Vagina (tissue), 2 donors: ENCODE data around the gene KRT16.

Experiments
- POLR2A ChIP-seq, 2 donors: fragments of 450-650 bp; IDR thresholded peaks; one replicate each; pipeline ENCODE4 v1.6.1; 2017; ENCODE audit warnings: antibody characterized with exemption in 2 of 2, mild to moderate bottlenecking in 2 of 2, moderate library complexity in 2 of 2
- TF ChIP-seq, protein P1 (sequence below), 3 experiments: fragments of 450-650 bp in 2 of 3; fragments of 200-600 bp in 1 of 3; sonication (generic) in 1 of 3; IDR thresholded peaks; one replicate each; pipeline ENCODE4 v1.5.1; 2017 to 2019; ENCODE audit warnings: antibody characterized with exemption in 3 of 3, mild to moderate bottlenecking in 2 of 3, moderate library complexity in 2 of 3

DNA sequence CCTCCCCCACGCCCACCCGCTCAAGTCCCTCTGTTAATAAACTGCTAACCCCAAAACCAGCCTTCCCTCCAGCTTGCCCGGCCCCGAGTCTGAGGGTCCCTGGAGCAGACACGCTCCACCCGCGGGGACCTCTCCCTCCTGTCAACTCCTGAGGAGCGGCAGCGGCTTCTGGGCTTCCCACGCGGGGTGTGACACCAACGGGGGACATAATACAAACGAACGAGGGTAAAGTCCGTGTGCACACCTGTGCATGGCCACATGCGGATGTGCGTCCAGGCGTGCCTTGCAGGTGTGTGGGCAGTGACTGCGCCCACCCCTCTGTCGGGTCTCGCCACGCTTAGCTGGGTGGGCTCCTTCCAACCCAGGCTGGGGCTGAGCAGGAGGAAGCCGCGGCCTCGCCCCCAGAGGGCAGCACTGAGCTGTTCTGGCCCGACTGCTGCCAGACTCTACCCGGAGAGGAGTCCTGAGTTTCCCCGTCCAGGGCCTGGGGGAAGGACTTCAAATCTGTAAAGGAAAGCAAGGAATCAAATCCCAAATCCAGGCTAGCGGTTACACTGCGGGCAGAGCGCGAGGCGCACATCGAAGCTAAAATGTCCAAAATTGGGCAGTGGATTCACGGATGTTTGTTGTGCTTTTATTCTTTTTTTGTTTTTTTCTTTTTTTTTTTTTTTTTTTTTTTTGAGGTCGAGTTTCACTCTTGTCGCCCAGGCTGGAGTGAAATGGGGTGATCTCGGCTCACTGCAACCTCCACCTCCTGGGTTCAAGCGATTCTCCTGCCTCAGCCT lies 36.0 kb upstream of the KRT16 start:
- no peak for TF ChIP-seq POLR2A (IDR thresholded peaks at IDR 0.05)
- TF ChIP-seq, protein P1, sequence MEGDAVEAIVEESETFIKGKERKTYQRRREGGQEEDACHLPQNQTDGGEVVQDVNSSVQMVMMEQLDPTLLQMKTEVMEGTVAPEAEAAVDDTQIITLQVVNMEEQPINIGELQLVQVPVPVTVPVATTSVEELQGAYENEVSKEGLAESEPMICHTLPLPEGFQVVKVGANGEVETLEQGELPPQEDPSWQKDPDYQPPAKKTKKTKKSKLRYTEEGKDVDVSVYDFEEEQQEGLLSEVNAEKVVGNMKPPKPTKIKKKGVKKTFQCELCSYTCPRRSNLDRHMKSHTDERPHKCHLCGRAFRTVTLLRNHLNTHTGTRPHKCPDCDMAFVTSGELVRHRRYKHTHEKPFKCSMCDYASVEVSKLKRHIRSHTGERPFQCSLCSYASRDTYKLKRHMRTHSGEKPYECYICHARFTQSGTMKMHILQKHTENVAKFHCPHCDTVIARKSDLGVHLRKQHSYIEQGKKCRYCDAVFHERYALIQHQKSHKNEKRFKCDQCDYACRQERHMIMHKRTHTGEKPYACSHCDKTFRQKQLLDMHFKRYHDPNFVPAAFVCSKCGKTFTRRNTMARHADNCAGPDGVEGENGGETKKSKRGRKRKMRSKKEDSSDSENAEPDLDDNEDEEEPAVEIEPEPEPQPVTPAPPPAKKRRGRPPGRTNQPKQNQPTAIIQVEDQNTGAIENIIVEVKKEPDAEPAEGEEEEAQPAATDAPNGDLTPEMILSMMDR (IDR thresholded peaks at IDR 0.05): peak; percentile 87 to 98 (median 94)
